GM12864 (cell line): ENCODE measurements around the gene IYD.

ENCODE experiments used
- DNase-seq: peaks from one replicate; pipeline ENCODE4 v3.0.0-alpha.2; 2011; ENCODE audit warnings: low read depth
- H3K4me3 ChIP-seq: 2 replicates; pipeline ENCODE4 v1.5.1; 2011; ENCODE audit warnings: mild to moderate bottlenecking, low read depth, low read length, control low read depth
- TF ChIP-seq, protein P1 (sequence below): IDR thresholded peaks from 2 replicates; pipeline ENCODE4 v1.5.1; 2011; ENCODE audit warnings: low read depth, mild to moderate bottlenecking, moderate library complexity, low read length, control low read depth, inconsistent platforms; ENCODE audit errors: missing control alignments

IYD gene

DNA sequence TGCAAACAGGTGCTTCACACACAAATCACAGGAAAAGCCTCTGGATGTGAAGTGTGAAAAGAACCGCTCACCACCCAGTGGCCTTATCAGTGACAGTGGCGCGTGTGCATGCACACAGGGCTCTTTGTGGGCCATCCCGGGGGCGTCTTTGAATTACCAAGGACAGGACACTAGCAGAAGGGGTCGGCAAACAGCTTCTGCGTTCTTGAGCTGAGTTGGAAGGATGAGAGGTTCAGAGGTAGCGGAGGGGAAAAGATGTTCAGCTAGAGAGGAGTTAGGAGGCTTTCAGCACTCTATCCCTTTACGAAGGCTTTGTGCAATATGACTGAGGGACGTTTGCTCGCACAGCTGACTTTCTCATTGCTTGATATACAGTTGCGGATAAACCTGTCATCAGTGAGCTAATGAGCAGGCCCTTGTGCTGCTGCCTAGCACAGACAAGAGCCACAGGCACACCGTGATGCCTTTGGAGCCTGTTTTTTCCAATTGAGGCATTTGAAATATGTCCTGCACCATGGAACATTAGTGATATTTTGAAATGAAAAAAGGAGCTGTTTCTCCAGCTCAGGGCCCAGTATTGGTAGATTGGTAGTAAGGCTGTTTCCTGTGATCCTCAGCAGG is 83.1 kb downstream of the IYD start:
- no peak overlapping the region for H3K4me3 ChIP-seq
- TF ChIP-seq, protein P1, sequence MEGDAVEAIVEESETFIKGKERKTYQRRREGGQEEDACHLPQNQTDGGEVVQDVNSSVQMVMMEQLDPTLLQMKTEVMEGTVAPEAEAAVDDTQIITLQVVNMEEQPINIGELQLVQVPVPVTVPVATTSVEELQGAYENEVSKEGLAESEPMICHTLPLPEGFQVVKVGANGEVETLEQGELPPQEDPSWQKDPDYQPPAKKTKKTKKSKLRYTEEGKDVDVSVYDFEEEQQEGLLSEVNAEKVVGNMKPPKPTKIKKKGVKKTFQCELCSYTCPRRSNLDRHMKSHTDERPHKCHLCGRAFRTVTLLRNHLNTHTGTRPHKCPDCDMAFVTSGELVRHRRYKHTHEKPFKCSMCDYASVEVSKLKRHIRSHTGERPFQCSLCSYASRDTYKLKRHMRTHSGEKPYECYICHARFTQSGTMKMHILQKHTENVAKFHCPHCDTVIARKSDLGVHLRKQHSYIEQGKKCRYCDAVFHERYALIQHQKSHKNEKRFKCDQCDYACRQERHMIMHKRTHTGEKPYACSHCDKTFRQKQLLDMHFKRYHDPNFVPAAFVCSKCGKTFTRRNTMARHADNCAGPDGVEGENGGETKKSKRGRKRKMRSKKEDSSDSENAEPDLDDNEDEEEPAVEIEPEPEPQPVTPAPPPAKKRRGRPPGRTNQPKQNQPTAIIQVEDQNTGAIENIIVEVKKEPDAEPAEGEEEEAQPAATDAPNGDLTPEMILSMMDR = no peak

DNA sequence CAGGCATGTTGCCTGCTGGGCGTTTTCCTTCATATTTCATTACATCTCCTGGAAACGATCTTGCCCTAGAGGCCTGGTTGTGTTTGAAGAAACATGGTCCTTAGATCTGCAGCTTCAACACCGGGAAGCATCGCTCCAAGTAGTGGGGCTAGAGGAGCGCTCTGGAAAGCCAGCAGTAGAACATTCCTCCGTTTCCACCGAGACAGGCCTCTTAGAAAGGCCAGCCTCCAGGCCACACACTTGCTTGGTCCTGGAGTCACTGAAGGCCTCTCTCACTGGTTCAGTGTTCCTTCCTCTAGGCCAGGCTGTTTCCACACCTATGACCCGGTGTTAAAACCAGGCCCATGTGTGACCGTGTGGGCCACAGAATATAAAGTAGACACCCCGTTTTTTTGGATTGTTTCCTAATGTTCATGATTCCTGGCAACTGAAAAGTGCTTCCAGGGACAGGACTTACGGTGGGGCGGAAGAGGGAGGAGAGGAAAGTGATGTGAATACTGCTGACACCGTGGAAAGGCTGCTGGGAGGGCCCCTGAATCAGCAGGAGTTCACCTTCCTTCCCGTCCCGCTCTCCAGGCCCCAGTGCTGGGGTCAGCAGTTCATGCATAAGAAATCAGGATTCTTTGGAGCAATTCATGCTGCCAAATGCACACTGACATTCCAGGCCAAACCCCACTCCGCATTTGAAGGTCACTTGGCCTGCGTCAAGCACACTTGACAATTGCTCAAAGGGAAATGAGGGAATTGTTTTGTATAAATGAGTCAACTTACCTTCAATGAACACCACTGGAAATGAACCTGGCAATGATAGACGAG is 83.8 kb downstream of the IYD start:
- H3K4me3 ChIP-seq = no peak overlapping the region
- DNase-seq = no peak
- TF ChIP-seq, protein P1 = no peak

More for the DNA sequence above, 83.1 kb downstream of the IYD start:
- no peak for DNase-seq

DNA sequence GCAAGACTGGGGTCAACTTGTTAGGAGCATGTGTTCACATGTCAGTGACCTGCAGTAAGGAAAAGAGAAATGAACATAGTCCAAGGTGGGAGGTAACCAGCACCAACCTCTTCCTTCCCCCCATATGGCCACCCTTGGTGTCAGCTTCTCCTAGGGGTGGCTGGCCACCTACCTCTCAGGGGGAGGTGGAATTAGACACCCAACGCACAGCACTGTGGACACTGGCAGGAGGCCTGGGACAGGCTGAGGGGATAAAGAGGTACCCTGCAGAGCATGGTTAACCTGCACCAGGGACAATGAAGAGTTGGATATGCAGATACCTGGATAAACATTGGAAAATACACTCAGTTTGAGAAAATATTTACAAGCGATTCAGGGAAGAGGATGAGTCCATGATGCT is 84.5 kb downstream of the IYD start:
- H3K4me3 ChIP-seq = no peak overlapping the region
- TF ChIP-seq, protein P1 = no peak
- no peak for DNase-seq
